Measurements from ENCODE around the gene ATP1A2. TPM values are rescaled to one million over a fixed set of nuclear protein-coding genes. Genes with fewer than 3 reads are reported as not detected.
A peak's percentile ranks its signal among the peaks of the same experiment; 100 is the strongest.

The ATP1A2 gene
- total RNA-seq, 6 experiments from 2014 or later: 0.09 to 0.17 (median 0.14) TPM; not detected in 1

DNA sequence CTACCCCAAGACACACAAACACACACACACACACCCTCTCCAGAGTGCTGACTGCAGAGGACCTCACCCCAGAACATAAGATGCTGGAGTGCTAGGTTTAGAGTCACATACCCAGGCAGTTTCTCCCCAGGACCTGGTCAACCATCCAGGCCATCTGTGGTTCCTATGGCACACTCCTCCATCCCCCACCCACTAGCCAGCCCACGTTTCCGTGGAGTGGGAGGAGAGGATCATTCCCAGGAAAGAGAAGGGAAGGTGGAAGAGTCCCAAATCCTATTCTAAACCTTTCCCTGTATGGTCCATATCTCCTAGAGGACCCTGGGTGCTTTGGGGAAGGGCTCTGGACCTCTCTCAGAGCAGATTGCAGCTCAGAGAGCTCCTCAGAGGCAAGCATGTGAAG, 33.1 kb upstream of the ATP1A2 start:
- DNase-seq: no peak
- H3K4me3 Mint-ChIP-seq: no peak overlapping the region
- peaks cover 41% of the 10 kb centered on the region for H3K27me3 Mint-ChIP-seq (ENCODE audit: insufficient read depth)
- TF ChIP-seq, protein P1, sequence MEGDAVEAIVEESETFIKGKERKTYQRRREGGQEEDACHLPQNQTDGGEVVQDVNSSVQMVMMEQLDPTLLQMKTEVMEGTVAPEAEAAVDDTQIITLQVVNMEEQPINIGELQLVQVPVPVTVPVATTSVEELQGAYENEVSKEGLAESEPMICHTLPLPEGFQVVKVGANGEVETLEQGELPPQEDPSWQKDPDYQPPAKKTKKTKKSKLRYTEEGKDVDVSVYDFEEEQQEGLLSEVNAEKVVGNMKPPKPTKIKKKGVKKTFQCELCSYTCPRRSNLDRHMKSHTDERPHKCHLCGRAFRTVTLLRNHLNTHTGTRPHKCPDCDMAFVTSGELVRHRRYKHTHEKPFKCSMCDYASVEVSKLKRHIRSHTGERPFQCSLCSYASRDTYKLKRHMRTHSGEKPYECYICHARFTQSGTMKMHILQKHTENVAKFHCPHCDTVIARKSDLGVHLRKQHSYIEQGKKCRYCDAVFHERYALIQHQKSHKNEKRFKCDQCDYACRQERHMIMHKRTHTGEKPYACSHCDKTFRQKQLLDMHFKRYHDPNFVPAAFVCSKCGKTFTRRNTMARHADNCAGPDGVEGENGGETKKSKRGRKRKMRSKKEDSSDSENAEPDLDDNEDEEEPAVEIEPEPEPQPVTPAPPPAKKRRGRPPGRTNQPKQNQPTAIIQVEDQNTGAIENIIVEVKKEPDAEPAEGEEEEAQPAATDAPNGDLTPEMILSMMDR (IDR thresholded peaks at IDR 0.05): no peak
- peaks cover 8% of the 10 kb centered on the region for H3K4me1 Mint-ChIP-seq (ENCODE audit: low read depth)
- H3K9me3 Mint-ChIP-seq: no peaks in the 10 kb centered on the region
- H3K27ac Mint-ChIP-seq: no peak overlapping the region
- H3K36me3 Mint-ChIP-seq (ENCODE audit: low read depth): no peaks in the 10 kb centered on the region

DNA sequence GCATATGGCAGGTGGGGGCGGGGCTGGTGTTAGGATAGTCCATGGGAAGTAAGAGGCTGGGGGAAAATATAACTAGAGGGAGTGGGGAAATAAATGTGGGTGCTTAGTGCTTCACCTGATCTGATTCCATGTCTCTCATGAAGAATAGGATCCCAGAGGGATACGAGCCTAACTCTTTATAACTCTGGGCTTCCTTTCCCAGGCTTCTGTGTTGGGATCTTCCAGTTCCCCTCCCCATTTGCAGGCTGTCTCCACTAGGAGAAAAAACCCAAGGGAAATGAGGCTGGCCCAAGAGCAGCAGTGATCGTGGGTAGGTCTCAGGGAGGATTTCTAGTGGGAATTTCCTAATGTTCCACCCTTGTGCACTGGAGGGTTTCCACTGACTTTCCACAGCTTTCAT, 32.6 kb upstream of the ATP1A2 start:
- no peak overlapping the region for H3K4me3 Mint-ChIP-seq
- TF ChIP-seq, protein P1 (IDR thresholded peaks at IDR 0.05): no peak

DNA sequence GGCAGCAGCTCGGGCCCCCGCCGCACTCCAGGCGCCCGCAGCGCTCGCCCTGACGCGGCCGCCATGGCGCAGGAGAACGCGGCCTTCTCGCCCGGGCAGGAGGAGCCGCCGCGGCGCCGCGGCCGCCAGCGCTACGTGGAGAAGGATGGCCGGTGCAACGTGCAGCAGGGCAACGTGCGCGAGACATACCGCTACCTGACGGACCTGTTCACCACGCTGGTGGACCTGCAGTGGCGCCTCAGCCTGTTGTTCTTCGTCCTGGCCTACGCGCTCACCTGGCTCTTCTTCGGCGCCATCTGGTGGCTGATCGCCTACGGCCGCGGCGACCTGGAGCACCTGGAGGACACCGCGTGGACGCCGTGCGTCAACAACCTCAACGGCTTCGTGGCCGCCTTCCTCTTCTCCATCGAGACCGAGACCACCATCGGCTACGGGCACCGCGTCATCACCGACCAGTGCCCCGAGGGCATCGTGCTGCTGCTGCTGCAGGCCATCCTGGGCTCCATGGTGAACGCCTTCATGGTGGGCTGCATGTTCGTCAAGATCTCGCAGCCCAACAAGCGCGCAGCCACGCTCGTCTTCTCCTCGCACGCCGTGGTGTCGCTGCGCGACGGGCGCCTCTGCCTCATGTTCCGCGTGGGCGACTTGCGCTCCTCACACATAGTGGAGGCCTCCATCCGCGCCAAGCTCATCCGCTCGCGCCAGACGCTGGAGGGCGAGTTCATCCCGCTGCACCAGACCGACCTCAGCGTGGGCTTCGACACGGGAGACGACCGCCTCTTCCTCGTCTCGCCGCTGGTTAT, 31.4 kb upstream of the ATP1A2 start:
- TF ChIP-seq, protein P1 (IDR thresholded peaks at IDR 0.05): peak; percentile 76
- Mint-ChIP-seq H3K27me3 (ENCODE audit: insufficient read depth) (peaks cover 42% of the 10 kb centered on the region), H3K36me3 (ENCODE audit: low read depth) (no peaks in the 10 kb centered on the region), H3K27ac (no peak overlapping the region), H3K9me3 (no peaks in the 10 kb centered on the region), H3K4me3 (no peak overlapping the region), H3K4me1 (ENCODE audit: low read depth) (peaks cover 8% of the 10 kb centered on the region)
- DNase-seq: no peak

More for the DNA sequence above, 32.6 kb upstream of the ATP1A2 start:
- no peak for DNase-seq
- Mint-ChIP-seq H3K27ac (no peak overlapping the region), H3K36me3 (ENCODE audit: low read depth) (no peaks in the 10 kb centered on the region), H3K27me3 (ENCODE audit: insufficient read depth) (peaks cover 41% of the 10 kb centered on the region), H3K4me1 (ENCODE audit: low read depth) (peaks cover 8% of the 10 kb centered on the region), H3K9me3 (no peaks in the 10 kb centered on the region)

DNA sequence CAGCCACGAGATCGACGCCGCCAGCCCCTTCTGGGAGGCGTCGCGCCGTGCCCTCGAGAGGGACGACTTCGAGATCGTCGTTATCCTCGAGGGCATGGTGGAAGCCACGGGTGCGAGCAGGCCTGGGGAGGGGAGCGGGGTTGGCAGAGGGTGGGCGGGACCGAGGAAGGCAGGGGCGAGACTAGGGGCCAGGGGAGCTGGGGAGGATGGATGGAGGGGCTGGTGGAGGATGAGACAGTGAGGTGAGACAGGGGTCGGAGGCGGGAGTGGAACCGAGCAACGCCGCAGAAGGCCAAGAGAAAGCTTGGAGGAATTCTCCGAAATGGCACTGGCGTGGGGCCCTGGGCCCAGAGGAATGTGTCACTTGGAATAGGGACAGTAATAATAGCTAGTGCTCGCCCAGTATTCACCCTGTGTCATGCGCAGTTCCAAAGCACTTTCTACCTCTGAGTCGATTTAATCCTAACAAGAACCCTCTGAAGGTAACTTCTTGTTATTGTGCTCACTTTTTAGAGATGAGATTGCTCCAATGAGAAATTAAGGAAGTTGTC, 30.7 kb upstream of the ATP1A2 start:
- peaks cover 39% of the 10 kb centered on the region for H3K27me3 Mint-ChIP-seq (ENCODE audit: insufficient read depth)
- no peaks in the 10 kb centered on the region for H3K9me3 Mint-ChIP-seq
- TF ChIP-seq, protein P1 (IDR thresholded peaks at IDR 0.05): no peak
- peaks cover 8% of the 10 kb centered on the region for H3K4me1 Mint-ChIP-seq (ENCODE audit: low read depth)
- H3K36me3 Mint-ChIP-seq (ENCODE audit: low read depth): no peaks in the 10 kb centered on the region
- no peak overlapping the region for H3K27ac Mint-ChIP-seq
- DNase-seq: no peak
- no peak overlapping the region for H3K4me3 Mint-ChIP-seq

DNA sequence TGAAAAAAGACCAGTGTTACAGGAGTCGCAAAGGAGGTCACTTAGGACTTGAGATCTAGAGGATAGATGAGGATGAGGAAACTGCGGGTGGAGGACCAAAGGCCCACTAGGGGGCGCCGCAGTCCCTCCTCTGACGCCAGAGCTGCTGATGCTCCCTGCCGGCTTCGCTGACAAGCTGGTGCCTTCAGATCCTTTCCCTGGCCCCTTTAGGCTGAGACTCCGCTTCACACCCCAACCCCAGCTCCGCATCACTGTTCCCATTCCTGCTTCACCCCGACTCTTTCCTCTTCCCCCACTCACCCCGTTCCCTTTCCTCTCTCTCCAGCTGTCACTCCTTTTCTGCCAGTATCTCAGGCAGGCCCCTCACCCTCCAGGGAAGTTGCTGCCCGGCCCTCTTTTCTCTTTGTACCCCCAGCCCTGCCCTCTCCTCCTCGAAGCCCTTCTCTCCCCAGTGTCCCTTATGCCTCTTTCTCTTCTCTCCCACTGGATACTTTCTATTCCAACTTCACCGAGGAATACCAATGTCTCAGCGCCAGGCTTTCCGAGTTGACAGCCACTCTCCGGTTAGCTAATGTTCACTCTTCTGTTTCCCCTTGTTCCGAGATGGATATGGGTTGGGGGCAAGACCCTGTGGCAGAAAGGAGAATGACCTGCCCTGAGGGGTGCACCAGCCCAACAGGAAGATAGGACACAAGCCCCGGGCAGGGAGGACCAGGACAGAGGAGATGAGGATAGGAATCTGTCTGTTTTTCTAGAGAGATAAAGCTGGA, 29.7 kb upstream of the ATP1A2 start:
- H3K27ac Mint-ChIP-seq: no peak overlapping the region
- no peak overlapping the region for H3K4me3 Mint-ChIP-seq

More for the DNA sequence above, 29.7 kb upstream of the ATP1A2 start:
- no peaks in the 10 kb centered on the region for H3K9me3 Mint-ChIP-seq
- H3K27me3 Mint-ChIP-seq (ENCODE audit: insufficient read depth): peaks cover 31% of the 10 kb centered on the region
- TF ChIP-seq, protein P1 (IDR thresholded peaks at IDR 0.05): peak; percentile 90
- peaks cover 6% of the 10 kb centered on the region for H3K4me1 Mint-ChIP-seq (ENCODE audit: low read depth)
- H3K36me3 Mint-ChIP-seq (ENCODE audit: low read depth): no peaks in the 10 kb centered on the region
- peak; percentile 38 for DNase-seq

Measured in HFFc6 (cell line).